BJ (cell line): Measurements from ENCODE around the gene CEP170B. TPM values are rescaled to one million over a fixed set of nuclear protein-coding genes. Genes with fewer than 3 reads are reported as not detected.
"Not testable (repeated sequence)": the region's sequence is repeated elsewhere in the genome, so short reads cannot be mapped to it uniquely, and the experiment has no call there.

Experiments
- CTCF ChIA-PET: fragments of 350-600 bp; formaldehyde crosslinking; extraction: SDS; loops from one replicate; lab custom pipeline; 2021; ENCODE audit warnings: antibody characterized with exemption, inconsistent platforms; lab: Yijun Ruan, JAX
- POLR2A ChIA-PET: fragments of 300-600 bp; sonication (Branson Sonifier 250); formaldehyde crosslinking; extraction: SDS; loops from one replicate; lab custom pipeline; 2021; ENCODE audit warnings: antibody characterized with exemption; lab: Charles Lee
- DNase-seq: peaks from one replicate; pipeline ENCODE4 v3.0.0-alpha.2; 2011; ENCODE audit warnings: low read depth
- H3K27me3 ChIP-seq: 2 replicates; pipeline ENCODE4 v1.6.0; 2011; ENCODE audit warnings: low read length; ENCODE audit not compliant: control insufficient read depth, insufficient read depth
- H3K36me3 ChIP-seq: 2 replicates; pipeline ENCODE4 v1.5.1; 2011; ENCODE audit warnings: low read length; ENCODE audit not compliant: control insufficient read depth, insufficient read depth
- H3K4me3 ChIP-seq: 2 replicates; pipeline ENCODE4 v1.5.1; 2011; ENCODE audit warnings: low read depth, mild to moderate bottlenecking, control low read depth, low read length
- polyA plus RNA-seq: library from polyadenylated mRNA; depleted of rRNA; stranded (reverse); fragments of >200 nt; gene quantifications from 2 replicates; pipeline ENCODE4 v1.2.3, GENCODE V29; 2011
- TF ChIP-seq, protein P1 (sequence below): IDR thresholded peaks from 2 replicates; pipeline ENCODE4 v1.5.1; 2011; ENCODE audit warnings: low read depth, mild to moderate bottlenecking, control low read depth, inconsistent platforms, low read length, moderate library complexity; ENCODE audit not compliant: insufficient read depth

The CEP170B gene
- polyA plus RNA-seq, 1 experiment: 8.0 TPM

DNA sequence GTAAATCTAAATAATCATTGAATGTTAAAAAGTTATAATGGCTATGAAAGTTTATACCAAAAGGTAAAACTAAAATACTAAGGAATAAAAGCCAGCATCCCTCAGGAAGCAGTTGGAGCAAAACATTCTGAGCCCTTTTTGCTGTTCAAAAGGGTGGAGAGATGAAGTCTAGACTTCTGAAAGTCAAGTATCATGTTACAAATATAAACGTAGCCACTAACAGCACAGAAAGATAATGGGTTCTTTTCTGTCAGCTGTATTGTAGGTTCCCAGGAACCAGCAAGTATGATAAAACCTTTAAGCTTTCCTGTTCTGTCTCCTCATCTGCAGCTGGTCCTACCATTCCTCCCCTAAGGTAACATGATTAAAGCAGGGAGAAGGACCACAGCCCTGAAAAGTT, 43.2 kb downstream of the CEP170B start:
- no peaks in the 10 kb centered on the region for H3K36me3 ChIP-seq
- DNase-seq: no peak
- TF ChIP-seq, protein P1, sequence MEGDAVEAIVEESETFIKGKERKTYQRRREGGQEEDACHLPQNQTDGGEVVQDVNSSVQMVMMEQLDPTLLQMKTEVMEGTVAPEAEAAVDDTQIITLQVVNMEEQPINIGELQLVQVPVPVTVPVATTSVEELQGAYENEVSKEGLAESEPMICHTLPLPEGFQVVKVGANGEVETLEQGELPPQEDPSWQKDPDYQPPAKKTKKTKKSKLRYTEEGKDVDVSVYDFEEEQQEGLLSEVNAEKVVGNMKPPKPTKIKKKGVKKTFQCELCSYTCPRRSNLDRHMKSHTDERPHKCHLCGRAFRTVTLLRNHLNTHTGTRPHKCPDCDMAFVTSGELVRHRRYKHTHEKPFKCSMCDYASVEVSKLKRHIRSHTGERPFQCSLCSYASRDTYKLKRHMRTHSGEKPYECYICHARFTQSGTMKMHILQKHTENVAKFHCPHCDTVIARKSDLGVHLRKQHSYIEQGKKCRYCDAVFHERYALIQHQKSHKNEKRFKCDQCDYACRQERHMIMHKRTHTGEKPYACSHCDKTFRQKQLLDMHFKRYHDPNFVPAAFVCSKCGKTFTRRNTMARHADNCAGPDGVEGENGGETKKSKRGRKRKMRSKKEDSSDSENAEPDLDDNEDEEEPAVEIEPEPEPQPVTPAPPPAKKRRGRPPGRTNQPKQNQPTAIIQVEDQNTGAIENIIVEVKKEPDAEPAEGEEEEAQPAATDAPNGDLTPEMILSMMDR: no peak
- H3K27me3 ChIP-seq: peaks cover 5% of the 10 kb centered on the region
- no peak overlapping the region for H3K4me3 ChIP-seq
- CTCF ChIA-PET: interaction anchor here (0.9 to 1.1 kb wide), 2 partner anchors 10 to 137 kb away, joined by 3 read pairs; no protein-coding TSS in a partner anchor
- POLR2A ChIA-PET: no interaction called here

DNA sequence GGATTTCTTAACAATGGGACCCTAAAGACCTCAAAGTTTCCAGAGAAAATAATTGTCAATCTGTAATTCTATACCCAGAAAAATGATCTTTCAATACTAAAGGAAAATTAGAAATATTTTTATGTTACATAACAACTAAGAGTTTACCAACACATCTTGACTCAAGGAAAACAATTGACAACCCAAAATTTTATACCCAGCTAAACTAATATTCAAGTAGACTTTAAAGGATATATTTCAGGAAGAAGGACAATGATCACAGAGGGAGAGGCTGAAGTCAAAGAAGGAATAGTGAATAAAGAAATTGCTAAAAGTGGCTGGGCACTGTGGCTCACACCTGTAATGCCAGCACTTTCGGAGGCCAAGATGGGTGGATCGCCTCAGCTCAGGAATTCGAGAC, 47.0 kb downstream of the CEP170B start:
- Histone ChIP-seq H3K27me3 (0 out of 2 replicates have a peak, but pooled peaks cover 5% of the 10 kb centered on the region), H3K36me3 (no peaks in the 10 kb centered on the region), H3K4me3 (no peak overlapping the region)
- ChIA-PET CTCF (interaction anchor here (2.0 kb wide), 2 partner anchors 18 to 134 kb away, joined by 6 to 8 read pairs; no protein-coding TSS in a partner anchor), POLR2A (no interaction called here)
- DNase-seq: no peak
- TF ChIP-seq, protein P1: no peak

- Histone ChIP-seq H3K36me3 (no peaks in the 10 kb centered on the region), H3K4me3 (no peak overlapping the region), H3K27me3 (0 out of 2 replicates have a peak, but pooled peaks cover 5% of the 10 kb centered on the region)
- ChIA-PET POLR2A (no interaction called here), CTCF (interaction anchor here (2.0 kb wide), 1 partner anchor 16 kb away, joined by 6 read pairs; no protein-coding TSS in a partner anchor)
- TF ChIP-seq, protein P1: no peak
- no peak for DNase-seq
Measured at GRCh38 chr14:104913435-104913834, 48.4 kb downstream of the CEP170B start.

DNA sequence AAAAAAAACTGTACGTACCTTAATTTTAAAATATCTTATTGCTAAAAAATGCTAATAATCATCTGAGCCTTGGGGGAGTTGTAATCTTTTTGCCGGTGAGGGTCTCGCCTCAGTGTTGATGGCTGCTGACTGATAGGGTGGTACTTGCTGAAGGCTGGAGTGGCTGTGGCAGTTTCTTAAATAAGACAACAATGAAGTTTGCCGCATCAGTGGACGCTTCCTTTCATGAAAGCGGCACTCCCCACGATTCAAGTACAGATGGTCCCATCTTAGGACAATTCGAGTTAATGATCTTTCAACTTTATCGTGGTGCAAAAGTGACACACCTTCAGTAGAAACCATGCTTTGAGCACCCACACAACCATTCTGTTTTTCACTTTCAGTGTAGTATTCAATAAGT, 52.0 kb downstream of the CEP170B start:
- ChIA-PET CTCF (interaction anchor here (0.9 kb wide), 1 partner anchor 21 kb away, joined by 4 read pairs; no protein-coding TSS in a partner anchor), POLR2A (no interaction called here)
- Histone ChIP-seq H3K27me3 (0 out of 2 replicates have a peak, but pooled peaks cover 2% of the 10 kb centered on the region), H3K36me3 (no peaks in the 10 kb centered on the region), H3K4me3 (no peak overlapping the region)
- TF ChIP-seq, protein P1: no peak
- DNase-seq: no peak

GRCh38 chr14:104917993-104918392, 52.9 kb downstream of the CEP170B start:
- TF ChIP-seq, protein P1: no peak
- no peak overlapping the region for H3K4me3 ChIP-seq
- DNase-seq: no peak
- H3K27me3 ChIP-seq: 0 out of 2 replicates have a peak, but pooled peaks cover 2% of the 10 kb centered on the region
- no peaks in the 10 kb centered on the region for H3K36me3 ChIP-seq
- POLR2A ChIA-PET: no interaction called here
- CTCF ChIA-PET: interaction anchor here (1.1 kb wide), 1 partner anchor 128 kb away, joined by 3 read pairs; no protein-coding TSS in a partner anchor

DNA sequence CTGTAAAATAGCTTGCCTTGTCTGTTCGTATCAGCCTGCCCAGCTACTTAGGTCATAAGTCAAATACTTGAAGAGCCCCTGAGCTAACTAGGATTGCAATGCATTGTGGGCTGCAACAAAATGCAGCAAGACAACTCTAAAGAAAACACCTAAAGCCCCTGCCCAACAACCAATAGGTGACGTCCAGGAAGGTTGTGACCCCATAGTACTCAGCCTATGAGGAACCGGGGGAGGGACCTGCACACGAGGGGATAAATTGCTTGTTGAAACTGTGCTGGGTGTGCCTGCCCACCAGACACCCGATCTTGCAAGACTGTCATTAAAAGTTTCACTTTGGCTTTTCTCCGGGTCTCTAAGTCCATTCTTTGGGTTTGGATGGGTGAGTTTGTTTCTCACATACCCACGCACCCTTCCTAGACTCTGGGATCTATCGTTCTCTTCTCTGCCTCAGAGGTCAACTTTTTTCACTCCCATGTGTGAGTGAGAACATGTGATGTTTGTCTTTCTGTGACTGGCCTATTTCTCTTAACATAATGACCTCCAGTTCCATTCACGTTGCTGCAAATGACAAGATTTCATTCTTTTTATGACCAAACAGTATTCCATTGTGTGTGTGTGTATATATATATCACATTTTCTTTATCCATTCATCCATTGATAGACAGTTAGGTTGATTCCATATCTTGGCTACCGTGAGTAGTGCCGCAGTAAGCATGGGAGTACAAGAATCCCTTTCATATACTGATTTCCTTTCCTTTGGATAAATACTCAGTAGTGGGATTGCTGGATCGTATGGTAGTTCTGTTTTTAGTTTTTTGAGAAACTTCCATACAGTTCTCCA, 54.3 kb downstream of the CEP170B start:
- H3K36me3 ChIP-seq, POLR2A ChIA-PET, H3K4me3 ChIP-seq, H3K27me3 ChIP-seq, DNase-seq, CTCF ChIA-PET: not testable (repeated sequence)
